ENCODE data around the gene NCS1.

NCS1 gene

DNA sequence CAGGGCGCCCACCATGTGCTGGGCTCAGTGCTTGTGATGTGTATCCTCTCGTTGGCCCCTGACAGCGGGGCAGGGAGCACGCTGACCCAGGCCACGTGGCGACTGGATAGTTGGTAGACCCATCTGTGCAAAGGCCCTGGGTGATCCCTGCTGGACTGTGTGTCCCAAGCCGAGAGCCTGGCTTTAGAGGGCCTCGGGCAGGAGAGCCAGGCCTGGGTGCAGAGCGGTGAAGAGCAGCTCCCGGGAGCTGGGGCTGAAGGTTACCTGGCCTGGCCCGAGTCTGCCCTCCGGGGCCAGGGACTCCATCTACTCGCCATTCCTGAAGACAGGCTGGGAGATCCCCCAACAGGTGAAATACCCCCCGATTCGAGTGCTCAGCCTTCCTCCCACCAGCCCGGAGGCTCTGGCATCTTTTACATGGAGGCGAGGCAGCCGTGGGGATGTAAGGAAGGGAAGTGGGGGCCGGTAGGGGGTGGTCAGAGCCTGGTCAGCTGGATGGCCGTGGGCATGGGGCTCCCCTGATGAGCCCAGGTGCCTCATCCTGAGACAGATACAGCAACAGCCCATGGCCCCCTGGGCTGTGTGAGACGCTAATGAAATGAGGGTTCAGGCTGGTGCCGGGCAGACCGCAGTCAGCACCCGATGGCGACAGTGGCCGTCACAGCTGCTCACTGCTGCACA lies 19.0 kb downstream of the NCS1 start:
- no peak for DNase-seq
- intact Hi-C loops (cut with DNase I), result no loop called here

DNA sequence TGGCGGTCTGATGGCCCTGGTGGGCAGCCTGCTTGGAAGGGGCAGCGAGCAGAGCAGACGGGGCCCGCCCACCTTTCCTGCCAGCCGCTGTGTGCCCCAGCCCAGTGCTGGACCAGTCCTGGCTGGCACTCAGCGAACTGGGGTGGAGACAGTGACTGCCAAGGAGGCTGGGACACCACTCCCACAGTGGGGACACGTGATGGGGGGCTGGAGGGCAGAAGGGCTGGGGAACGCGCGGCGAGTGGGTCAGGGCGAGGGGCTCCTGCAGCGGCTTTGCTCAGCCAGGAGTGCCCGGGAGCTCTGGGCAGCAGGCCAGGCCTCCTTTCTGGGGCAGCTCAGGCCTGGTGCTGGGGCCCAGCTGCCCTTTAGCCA lies 19.5 kb downstream of the NCS1 start:
- DNase-seq, result peak in 1 of 10 donors; percentile 35
- intact Hi-C loops (cut with DNase I), result no loop called here

GRCh38 chr9:130192382-130192999 lies 20.3 kb downstream of the NCS1 start:
- intact Hi-C loops (cut with DNase I), result no loop called here
- DNase-seq, result no peak

DNA sequence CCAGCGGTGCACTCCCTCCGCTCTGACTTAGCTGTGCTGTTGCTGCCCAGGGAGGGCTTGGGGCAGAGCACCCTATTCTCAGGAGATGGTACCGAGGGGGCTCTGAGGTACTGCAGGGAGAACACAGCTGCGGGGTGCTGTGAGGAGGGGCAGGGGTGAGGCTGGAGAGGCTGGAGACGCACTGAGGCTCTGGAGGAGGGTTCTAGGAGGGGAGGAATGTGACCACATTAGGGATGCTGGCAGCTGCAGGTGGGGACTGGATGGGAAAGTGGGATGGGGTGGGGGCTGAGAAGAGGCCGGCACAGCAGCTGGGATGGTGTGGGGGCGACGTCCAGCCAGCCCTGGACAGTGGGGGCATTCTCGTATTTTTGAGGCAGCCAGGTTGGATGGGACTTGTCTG lies 20.9 kb downstream of the NCS1 start:
- intact Hi-C loops (cut with DNase I), result no loop called here
- DNase-seq, result no peak

DNA sequence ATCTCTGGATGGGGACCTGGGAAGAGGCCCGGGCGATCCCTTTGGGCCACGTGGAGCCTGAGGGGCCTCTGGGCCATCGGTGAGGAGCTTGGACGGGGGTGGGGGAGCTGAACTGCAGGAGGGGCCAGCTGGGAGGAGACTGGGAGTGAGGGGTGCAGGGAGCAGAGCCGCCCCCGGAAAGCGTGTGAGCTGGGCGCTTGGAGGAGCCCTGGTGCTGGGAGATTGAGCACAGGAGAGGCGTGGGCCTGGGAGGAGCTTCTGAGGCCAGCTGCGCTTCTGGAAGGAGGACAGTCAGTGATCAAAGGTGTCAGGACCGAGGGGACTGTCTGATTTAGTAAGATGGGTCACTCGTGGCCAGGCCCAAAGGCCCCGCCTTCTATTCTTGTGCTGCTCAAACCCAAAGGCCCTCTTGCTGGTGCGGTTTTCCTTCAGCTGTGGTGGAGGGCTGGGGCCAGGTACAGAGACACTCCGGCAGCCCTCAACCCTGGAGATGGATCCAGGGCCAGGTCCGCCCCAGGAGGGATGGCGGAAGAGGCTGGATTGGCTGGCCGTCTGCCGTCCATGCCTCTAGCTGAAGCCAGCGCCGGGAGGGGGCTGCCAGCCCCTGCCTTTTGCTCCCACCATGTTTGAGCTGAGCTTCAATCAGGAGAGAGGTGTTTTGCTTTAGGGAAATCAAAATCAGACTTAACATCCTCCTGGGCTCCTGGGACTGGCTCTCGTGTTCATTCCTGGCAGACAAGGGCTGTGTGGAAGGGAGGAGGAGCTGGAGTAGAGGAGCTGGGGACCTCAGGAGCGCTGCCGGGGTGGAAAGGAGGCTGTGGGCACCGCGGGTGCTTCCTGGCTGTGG lies 21.6 kb downstream of the NCS1 start:
- intact Hi-C loops (cut with DNase I), result no loop called here
- peak in 6 of 10 donors; percentile 58 to 96 (median 82) for DNase-seq

GRCh38 chr9:130194378-130194932 lies 22.3 kb downstream of the NCS1 start:
- intact Hi-C loops (cut with DNase I), result no loop called here
- no peak for DNase-seq

DNA sequence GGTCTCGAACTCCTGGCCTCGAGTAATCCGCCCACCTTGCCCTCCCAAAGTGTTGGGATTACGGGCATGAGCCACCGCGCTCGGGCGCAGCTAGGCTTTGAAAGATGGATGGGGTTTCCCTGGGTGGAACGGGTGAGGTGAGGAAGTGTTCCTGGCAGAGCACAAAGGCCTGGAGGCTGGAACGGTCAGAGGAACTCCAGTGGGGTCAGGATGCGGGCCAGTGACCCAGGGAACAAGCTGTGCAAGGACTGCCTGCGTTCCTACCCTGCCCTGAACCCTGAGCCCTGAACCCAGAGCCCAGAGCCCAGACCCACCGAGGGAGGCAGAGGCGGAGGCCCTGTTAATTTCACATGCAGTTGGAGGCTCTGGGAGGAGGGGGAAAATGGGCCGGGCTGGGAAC lies 23.4 kb downstream of the NCS1 start:
- intact Hi-C loops (cut with DNase I), result no loop called here

GRCh38 chr9:130196643-130197042 lies 24.4 kb downstream of the NCS1 start:
- no peak for DNase-seq
- intact Hi-C loops (cut with DNase I), result no loop called here

More for the DNA sequence above, 23.4 kb downstream of the NCS1 start:
- no peak for DNase-seq

- DNase-seq, result no peak
- intact Hi-C loops (cut with DNase I), result no loop called here
These were observed 25.2 kb downstream of the NCS1 start for GRCh38 chr9:130197386-130197785.

DNA sequence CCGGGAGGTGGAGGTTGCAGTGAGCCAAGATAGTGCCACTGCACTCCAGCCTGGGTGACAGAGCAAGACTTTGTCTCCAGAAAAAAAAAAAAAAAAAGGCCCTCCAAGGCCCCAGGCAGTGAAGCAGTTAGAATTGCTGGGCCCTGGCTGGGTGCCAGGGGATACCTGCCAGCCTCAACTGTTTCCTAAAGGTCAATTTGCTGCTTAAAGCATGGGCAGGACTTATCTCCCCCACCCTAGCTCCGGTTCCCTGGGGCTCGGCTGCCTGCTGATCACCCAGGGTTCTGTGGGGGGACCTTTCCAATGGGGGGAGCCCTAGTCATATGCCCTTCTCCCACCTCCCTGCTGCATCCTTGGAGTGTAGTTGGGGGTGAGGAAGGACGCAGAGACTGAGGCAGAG lies 25.7 kb downstream of the NCS1 start:
- intact Hi-C loops (cut with DNase I), result no loop called here
- no peak for DNase-seq

DNA sequence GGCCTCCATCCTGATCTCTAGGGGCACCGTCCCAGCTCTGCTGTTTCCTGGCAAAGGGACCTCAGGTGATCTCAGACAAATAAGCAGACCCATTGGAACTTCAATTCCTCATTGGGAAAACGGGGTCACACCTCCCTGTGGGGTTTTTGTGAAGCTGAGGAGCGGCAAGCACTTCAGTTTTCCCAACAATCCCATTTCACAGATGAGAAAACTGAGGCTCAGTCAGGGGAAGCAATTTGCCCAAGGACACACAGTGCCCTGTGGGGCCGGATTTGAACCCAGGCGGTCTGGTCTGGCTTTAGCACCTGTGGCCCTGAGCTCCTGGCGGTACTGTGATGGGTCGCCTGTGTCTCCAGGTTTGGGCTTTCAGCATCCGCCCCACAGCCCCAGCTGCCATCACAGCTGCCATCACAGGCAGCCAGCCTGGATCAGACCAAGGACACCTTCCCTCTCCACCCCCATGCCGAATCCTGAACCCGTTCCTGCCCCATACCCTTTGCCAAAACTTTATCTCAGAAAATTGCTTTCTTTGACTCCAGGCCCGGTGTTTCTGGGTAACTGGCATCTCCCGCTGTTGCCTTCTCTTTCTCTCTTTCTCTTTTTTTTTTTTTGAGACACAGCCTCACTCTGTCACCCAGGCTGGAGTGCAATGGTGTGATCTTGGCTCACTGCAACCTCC lies 26.4 kb downstream of the NCS1 start:
- no peak for DNase-seq
- intact Hi-C loops (cut with DNase I), result no loop called here

GRCh38 chr9:130199605-130200004 lies 27.4 kb downstream of the NCS1 start:
- intact Hi-C loops (cut with DNase I), result no loop called here
- no peak for DNase-seq

- DNase-seq, result peak in 1 of 10 donors; percentile 46
- intact Hi-C loops (cut with DNase I), result no loop called here
These were observed 28.0 kb downstream of the NCS1 start for GRCh38 chr9:130200038-130200849.

- intact Hi-C loops (cut with DNase I), result no loop called here
- DNase-seq, result no peak
These were observed 29.2 kb downstream of the NCS1 start for GRCh38 chr9:130201399-130201873.

DNA sequence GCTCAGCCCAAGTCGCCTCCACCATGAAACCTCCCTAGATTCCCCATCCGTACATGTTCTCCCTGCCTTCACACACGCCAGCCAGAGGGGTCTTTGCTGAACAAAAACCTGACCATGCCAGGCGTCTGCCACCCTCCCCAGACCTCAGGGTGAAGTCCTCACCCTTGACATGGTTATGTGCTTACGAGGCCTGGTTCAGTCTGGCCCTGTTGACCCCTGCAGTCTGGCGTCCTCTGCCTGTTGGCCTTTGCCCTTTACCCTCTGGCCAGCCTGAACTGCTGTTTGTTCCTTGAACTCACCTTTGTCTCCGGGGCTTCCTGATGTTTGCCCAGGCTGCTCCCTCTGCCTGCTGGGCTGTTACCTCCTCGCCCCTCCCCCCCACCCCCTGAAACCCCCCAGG lies 29.8 kb downstream of the NCS1 start:
- no peak for DNase-seq
- intact Hi-C loops (cut with DNase I), result no loop called here

- DNase-seq, result no peak
- intact Hi-C loops (cut with DNase I), result no loop called here
These were observed 32.1 kb downstream of the NCS1 start for GRCh38 chr9:130204341-130204740.

GRCh38 chr9:130204959-130205358 lies 32.8 kb downstream of the NCS1 start:
- intact Hi-C loops (cut with DNase I), result no loop called here
- no peak for DNase-seq

- intact Hi-C loops (cut with DNase I), result no loop called here
- DNase-seq, result no peak
These were observed 33.7 kb downstream of the NCS1 start for GRCh38 chr9:130205912-130206311.

DNA sequence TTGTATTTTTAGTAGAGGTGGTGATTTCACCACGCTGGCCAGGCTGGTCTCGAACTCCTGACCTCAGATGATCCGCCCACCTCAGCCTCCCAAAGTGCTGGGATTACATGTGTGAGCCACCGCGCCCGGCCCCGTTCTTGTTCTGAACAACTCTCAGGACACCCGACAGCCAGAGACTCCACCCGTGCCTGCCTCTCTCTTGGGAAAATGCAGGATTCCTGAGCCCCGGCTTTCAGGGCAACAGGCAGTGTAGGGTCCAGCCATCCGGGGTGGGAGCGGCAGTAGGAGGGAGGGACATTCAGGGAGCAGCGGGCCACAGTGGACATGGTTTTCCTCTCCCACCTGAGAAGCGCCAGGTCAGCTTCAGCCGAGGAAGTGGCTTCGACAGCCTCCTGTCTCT lies 34.4 kb downstream of the NCS1 start:
- intact Hi-C loops (cut with DNase I), result no loop called here

More for the DNA sequence above, 34.4 kb downstream of the NCS1 start:
- no peak for DNase-seq

Measured in posterior cingulate gyrus (tissue), 11 donors.